Smooth muscle cell (in vitro differentiated cells): Measurements from ENCODE around the gene ZNF30. TPM values are rescaled to one million over a fixed set of nuclear protein-coding genes. Genes with fewer than 3 reads are reported as not detected.
"Not testable (repeated sequence)": the region's sequence is repeated elsewhere in the genome, so short reads cannot be mapped to it uniquely, and the experiment has no call there.

Source experiments
- DNase-seq: peaks from one replicate; lab custom pipeline; 2025; ENCODE audit not compliant: unreplicated experiment; lab: John Stamatoyannopoulos, UW
- H2AFZ ChIP-seq: fragments of 200-600 bp; sonication (generic); 2 replicates; pipeline ENCODE4 v1.6.0; 2016; ENCODE audit warnings: antibody characterized with exemption, low read depth, mild to moderate bottlenecking
- H3F3A ChIP-seq: fragments of 200-600 bp; sonication (generic); 2 replicates; pipeline ENCODE4 v1.6.0; 2017; ENCODE audit warnings: antibody characterized with exemption, low read depth
- H3K27ac ChIP-seq: fragments of 200-600 bp; sonication (generic); 2 replicates; pipeline ENCODE4 v1.5.1; 2016; ENCODE audit warnings: low read depth, mild to moderate bottlenecking
- H3K27me3 ChIP-seq: fragments of 200-600 bp; sonication (generic); 2 replicates; pipeline ENCODE4 v1.6.1; 2016; ENCODE audit warnings: low read depth, mild to moderate bottlenecking
- H3K36me3 ChIP-seq: fragments of 200-600 bp; sonication (generic); 2 replicates; pipeline ENCODE4 v1.5.1; 2016; ENCODE audit warnings: low read depth
- H3K4me1 ChIP-seq: fragments of 200-600 bp; sonication (generic); 2 replicates; pipeline ENCODE4 v1.5.1; 2016; ENCODE audit warnings: low read depth
- H3K4me2 ChIP-seq: fragments of 200-600 bp; sonication (generic); 2 replicates; pipeline ENCODE4 v1.6.0; 2016; ENCODE audit warnings: mild to moderate bottlenecking
- H3K4me3 ChIP-seq: fragments of 200-600 bp; sonication (generic); 2 replicates; pipeline ENCODE4 v1.5.1; 2016; ENCODE audit warnings: mild to moderate bottlenecking
- H3K79me2 ChIP-seq: fragments of 200-600 bp; sonication (generic); 2 replicates; pipeline ENCODE4 v1.6.0; 2016; ENCODE audit warnings: low read depth, mild to moderate bottlenecking
- H3K9ac ChIP-seq: fragments of 200-600 bp; sonication (generic); 2 replicates; pipeline ENCODE4 v1.6.0; 2016; ENCODE audit warnings: low read depth
- H3K9me3 ChIP-seq: fragments of 200-600 bp; sonication (generic); replicated peaks from 2 replicates; pipeline ENCODE4 v1.5.1; 2016; ENCODE audit warnings: low read depth
- H4K20me1 ChIP-seq: fragments of 200-600 bp; sonication (generic); 2 replicates; pipeline ENCODE4 v1.6.0; 2016; ENCODE audit warnings: low read depth
- WGBS: methylation state at CpG from one replicate; pipeline ENCODE4 v1.1.7; 2016; ENCODE audit warnings: low lambda C conversion rate; 5-methylcytosine and 5-hydroxymethylcytosine counted together
- polyA plus RNA-seq: library from polyadenylated mRNA; unstranded; fragments of >200 nt; fragmentation: Nextera tagmentation; extraction: Ambion mirVana; gene quantifications from 2 replicates; pipeline ENCODE4 v1.2.1, GENCODE V29; 2016
- total RNA-seq: library from RNA; depleted of rRNA; stranded (reverse); fragments of >200 nt; gene quantifications from 2 replicates; pipeline ENCODE4 v1.2.3, GENCODE V29; 2014
- TF ChIP-seq, protein P1 (sequence below): fragments of 200-600 bp; sonication (generic); IDR thresholded peaks from 2 replicates; pipeline ENCODE4 v1.5.1; 2017; ENCODE audit warnings: borderline replicate concordance, mild to moderate bottlenecking, antibody characterized with exemption; ENCODE audit not compliant: insufficient read depth, poor library complexity, severe bottlenecking

ZNF30 gene
- total and polyA plus RNA-seq, 2 experiments from 2014 or later: 1.2 to 2.3 TPM

- Histone ChIP-seq H3K79me2 (no peaks in the 10 kb centered on the region), H3K4me2 (no peak overlapping the region), H3K27ac (no peak overlapping the region), H3K4me3 (no peak overlapping the region), H3K4me1 (no peaks in the 10 kb centered on the region), H3K36me3 (no peaks in the 10 kb centered on the region), H3F3A (no peaks in the 10 kb centered on the region), H3K9me3 (no peaks in the 10 kb centered on the region), H3K27me3 (no peaks in the 10 kb centered on the region), H2AFZ (no peak overlapping the region), H3K9ac (no peak overlapping the region), H4K20me1 (no peaks in the 10 kb centered on the region)
- TF ChIP-seq, protein P1, sequence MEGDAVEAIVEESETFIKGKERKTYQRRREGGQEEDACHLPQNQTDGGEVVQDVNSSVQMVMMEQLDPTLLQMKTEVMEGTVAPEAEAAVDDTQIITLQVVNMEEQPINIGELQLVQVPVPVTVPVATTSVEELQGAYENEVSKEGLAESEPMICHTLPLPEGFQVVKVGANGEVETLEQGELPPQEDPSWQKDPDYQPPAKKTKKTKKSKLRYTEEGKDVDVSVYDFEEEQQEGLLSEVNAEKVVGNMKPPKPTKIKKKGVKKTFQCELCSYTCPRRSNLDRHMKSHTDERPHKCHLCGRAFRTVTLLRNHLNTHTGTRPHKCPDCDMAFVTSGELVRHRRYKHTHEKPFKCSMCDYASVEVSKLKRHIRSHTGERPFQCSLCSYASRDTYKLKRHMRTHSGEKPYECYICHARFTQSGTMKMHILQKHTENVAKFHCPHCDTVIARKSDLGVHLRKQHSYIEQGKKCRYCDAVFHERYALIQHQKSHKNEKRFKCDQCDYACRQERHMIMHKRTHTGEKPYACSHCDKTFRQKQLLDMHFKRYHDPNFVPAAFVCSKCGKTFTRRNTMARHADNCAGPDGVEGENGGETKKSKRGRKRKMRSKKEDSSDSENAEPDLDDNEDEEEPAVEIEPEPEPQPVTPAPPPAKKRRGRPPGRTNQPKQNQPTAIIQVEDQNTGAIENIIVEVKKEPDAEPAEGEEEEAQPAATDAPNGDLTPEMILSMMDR: no peak
- 75% methylated on average over 6 of the region's 6 CpGs for WGBS
- no peak for DNase-seq
Observed at GRCh38 chr19:34888091-34888490, 38.6 kb upstream of the ZNF30 start.

DNA sequence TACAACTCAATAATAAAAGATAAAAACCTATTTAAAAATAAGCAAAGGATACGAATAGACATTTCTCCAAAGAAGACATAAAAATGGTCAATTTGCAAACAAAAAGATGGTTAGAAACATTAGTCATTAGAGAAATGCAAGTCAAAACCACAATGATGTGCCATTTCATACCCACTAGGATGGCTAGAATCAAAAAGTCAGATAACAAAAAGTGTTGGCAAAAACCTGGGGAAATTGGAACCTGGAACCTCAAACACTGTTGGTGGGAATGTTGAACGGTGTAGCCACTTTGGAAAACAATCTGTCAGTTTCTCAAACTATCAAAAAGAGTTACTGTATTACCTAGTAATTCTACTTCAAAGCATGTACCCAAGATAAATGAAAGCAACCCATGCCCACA, 26.5 kb upstream of the ZNF30 start:
- H3K36me3 ChIP-seq: no peaks in the 10 kb centered on the region
- no peak for DNase-seq
- no peaks in the 10 kb centered on the region for H3F3A ChIP-seq
- peaks cover 23% of the 10 kb centered on the region for H3K27me3 ChIP-seq
- TF ChIP-seq, protein P1: no peak
- H3K4me1 ChIP-seq: no peaks in the 10 kb centered on the region
- H3K9ac ChIP-seq: no peak overlapping the region
- no peak overlapping the region for H3K27ac ChIP-seq
- 69% methylated on average over 2 of the region's 2 CpGs for WGBS
- no peak overlapping the region for H3K4me3 ChIP-seq
- H3K79me2 ChIP-seq: no peaks in the 10 kb centered on the region
- no peak overlapping the region for H3K4me2 ChIP-seq
- H3K9me3 ChIP-seq: no peaks in the 10 kb centered on the region
- no peak overlapping the region for H2AFZ ChIP-seq
- no peaks in the 10 kb centered on the region for H4K20me1 ChIP-seq

- Histone ChIP-seq H3K4me3 (no peak overlapping the region), H3K4me1 (no peaks in the 10 kb centered on the region), H3K36me3 (no peaks in the 10 kb centered on the region), H3F3A (no peaks in the 10 kb centered on the region), H2AFZ (no peak overlapping the region), H3K9me3 (no peaks in the 10 kb centered on the region), H3K27ac (no peak overlapping the region), H3K27me3 (peaks cover 38% of the 10 kb centered on the region), H3K79me2 (no peaks in the 10 kb centered on the region), H3K9ac (no peak overlapping the region), H3K4me2 (no peak overlapping the region), H4K20me1 (no peaks in the 10 kb centered on the region)
- DNase-seq: no peak
- 11% methylated on average over 59 of the region's 59 CpGs for WGBS
- TF ChIP-seq, protein P1: no peak
Observed at GRCh38 chr19:34904664-34905527, 21.8 kb upstream of the ZNF30 start.

- H3K9me3 ChIP-seq: no peaks in the 10 kb centered on the region
- TF ChIP-seq, protein P1: no peak
- DNase-seq: no peak
- peaks cover 10% of the 10 kb centered on the region for H3K27me3 ChIP-seq
- no peak overlapping the region for H3K9ac ChIP-seq
- no peak overlapping the region for H3K4me3 ChIP-seq
- no peaks in the 10 kb centered on the region for H4K20me1 ChIP-seq
- no peak overlapping the region for H3K4me2 ChIP-seq
- 89% methylated on average over 3 of the region's 3 CpGs for WGBS
- no peaks in the 10 kb centered on the region for H3F3A ChIP-seq
- H3K79me2 ChIP-seq: no peaks in the 10 kb centered on the region
- H2AFZ ChIP-seq: no peak overlapping the region
- no peaks in the 10 kb centered on the region for H3K36me3 ChIP-seq
- H3K4me1 ChIP-seq: no peaks in the 10 kb centered on the region
- no peak overlapping the region for H3K27ac ChIP-seq
Observed at GRCh38 chr19:34910770-34911169, 15.9 kb upstream of the ZNF30 start.

GRCh38 chr19:34917144-34917543, 9.6 kb upstream of the ZNF30 start:
- H3F3A ChIP-seq, H3K27me3 ChIP-seq, H3K4me2 ChIP-seq, H3K9ac ChIP-seq, H3K4me1 ChIP-seq, H4K20me1 ChIP-seq, H2AFZ ChIP-seq, H3K4me3 ChIP-seq, H3K9me3 ChIP-seq, H3K27ac ChIP-seq, H3K36me3 ChIP-seq, DNase-seq, H3K79me2 ChIP-seq: not testable (repeated sequence)
- WGBS: 84% methylated on average over 3 of the region's 3 CpGs
